Stimulated activated CD4-positive, alpha-beta T cell treated with anti-CD3 and anti-CD28 coated beads, Interleukin-1b, Interleukin-23, amount 100 ng/mL, for 4 hours (primary cell): ENCODE data around the gene YBEY.

ENCODE experiments used
- DNase-seq, 2 donors: peaks; one replicate each; pipeline ENCODE4 v3.0.0-alpha.2; 2020; ENCODE audit warnings: low read depth in 2 of 2

Gene YBEY

DNA sequence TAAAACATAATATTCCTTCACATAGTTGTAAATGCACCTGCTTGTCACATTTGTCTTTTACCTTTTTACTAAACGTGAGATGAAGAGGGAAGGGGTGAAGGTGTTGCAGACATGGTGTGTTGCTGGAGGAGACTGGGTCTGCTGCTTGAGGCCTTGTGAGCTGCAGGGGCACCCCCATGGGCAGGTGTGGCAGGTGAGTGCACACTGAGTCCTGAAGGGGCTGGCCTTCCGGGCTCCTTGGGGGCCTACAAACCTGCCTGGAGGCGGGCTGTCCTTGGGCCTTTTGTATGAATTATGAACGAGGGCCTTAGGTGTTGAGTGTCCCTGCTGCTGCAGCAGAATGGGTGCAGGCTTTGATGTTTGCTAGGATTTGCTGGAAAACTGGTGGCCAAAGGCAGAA, 41.6 kb downstream of the YBEY start:
- no peak for DNase-seq

- no peak for DNase-seq
These were observed 42.0 kb downstream of the YBEY start for GRCh38 chr21:46328151-46328550.

DNA sequence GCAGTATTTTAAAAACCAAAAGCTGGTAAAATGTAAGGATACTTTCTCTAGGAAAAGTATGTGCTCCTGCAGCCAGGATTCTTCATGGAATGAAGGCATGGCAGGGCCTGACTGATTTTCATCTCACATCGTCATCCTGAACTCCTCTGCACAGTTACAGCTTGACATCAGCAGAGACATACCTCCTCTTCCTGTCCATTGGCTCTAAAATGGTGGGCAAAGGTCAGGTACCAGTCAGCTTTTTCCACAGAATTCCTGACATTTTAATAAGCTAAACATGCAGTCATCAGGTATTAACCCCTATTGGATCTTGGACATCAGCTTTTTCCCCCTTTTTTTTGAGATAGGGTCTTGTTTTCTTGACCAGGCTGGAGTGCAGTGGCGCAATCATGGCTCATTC, 43.7 kb downstream of the YBEY start:
- no peak for DNase-seq

DNA sequence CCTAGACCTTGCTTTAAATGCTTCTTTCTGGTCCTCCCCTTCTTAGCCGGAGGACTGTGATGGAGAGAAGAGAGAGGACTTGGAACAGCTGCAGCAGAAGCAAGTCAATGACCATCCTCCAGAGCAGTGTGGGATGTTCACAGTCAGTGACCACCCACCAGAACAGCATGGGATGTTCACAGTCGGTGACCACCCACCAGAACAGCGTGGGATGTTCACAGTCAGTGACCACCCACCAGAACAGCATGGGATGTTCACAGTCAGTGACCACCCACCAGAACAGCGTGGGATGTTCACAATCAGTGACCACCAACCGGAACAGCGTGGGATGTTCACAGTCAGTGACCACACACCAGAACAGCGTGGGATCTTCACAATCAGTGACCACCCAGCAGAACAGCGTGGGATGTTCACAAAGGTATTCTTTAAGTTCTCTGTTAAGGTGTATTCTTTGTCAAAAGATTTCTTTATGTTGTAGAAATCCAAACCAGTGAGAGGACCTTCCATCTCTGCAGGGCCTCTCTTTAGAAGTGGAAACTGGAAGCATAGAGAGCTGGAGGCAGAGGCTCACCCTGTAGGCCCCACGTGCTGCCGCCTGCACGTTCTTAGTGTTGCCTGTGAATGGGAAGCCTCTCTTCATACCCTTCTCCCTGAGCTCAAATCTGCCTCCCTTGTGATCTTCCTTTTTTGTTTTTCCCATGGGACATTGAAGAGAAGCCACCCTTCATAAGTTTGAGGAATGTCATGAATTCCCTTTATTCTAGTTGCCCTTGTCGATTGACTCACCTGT, 48.4 kb downstream of the YBEY start:
- DNase-seq: no peak

DNA sequence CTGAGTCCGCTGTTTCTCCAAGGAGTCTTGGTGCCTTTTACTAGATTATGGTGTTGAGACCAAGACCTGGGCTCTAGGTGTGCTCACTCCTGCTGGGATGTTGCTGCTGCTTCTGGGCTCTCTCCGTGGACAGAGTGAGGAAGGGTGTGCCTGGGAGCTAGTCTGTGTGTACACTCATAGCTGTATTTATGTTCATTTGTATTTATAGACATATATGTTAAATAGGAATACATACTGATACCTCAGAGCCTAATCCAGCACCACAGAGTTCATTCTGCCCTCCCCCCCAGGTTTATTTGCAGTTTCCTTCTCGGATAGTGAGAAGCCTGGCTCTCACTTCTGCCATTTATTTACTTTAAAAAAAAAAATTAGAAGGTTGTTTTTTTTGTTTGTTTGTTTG, 50.5 kb downstream of the YBEY start:
- DNase-seq: no peak

GRCh38 chr21:46340998-46341397, 54.9 kb downstream of the YBEY start:
- no peak for DNase-seq

DNA sequence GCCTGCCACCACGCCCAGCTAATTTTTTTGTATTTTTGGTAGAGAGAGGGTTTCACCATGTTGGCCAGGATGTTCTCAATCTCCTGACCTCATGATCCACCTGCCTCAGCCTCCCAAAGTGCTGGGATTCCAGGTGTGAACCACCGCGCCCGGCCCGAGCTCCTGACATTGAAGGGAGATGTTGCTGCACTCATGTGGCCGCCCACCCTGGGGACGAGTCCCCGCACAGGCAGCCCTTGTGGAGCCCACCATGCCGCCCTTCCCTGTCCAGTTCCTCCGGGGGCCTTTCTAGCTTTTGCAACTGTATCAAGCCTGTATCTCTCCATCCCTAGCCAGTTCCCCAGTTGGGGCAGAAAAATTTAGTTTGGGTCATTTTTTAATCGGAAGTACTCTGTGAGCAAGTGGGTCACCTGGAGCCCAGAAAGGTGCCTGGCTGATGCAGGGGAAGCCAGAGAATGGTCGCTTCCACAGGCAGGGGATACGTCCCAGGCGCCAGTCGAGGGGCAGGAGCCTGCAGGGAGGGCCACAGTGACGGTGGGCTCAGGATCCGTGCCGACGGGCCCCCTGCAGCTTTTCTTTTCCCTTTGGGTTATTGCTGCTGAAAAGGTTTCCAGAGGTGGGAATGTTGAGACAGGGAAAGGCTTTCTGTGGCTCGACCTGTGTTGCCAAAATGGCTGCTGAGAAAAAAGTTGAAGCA, 58.2 kb downstream of the YBEY start:
- DNase-seq: no peak

GRCh38 chr21:46345861-46346260, 59.7 kb downstream of the YBEY start:
- no peak for DNase-seq

DNA sequence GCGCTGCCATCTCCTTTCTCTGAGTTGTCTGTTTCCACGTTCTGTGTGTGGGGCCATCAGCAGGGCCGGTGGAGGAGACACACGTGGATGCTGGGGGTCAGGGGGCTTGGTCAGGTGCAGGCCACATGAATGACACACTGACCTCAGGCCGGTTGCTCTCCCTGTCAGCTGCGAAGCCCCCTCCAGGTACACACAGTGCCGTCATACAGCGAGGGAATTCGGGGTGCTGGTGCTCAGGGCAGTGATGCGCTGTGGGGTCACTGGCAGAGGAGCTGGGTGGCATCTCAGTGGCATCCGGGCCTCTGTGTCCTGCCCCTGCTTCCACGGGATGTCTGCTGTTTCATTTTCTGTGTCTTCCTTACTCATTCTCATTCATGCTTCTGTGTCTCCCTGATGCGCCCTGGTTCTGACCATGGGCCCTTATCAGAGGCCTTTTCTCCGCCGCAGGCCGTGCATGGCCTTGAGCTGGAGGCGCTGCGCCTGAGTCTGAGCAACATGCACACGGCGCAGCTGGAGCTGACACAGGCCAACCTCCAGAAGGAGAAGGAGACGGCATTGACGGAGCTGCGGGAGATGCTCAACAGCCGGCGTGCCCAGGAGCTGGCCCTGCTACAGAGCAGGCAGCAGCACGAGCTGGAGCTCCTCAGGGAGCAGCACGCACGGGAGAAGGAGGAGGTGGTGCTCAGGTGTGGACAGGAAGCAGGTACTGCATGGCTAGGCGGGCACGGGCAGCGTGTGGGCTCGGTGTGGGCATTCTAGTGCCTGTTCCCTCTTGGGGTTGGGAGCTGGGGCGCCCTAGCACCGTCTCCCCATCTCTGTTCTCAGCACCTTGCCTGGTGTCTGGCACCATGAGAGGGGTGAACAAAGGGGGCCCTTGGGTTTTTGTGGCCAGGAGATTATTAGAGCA, 60.4 kb downstream of the YBEY start:
- no peak for DNase-seq

GRCh38 chr21:46347203-46347550, 61.0 kb downstream of the YBEY start:
- DNase-seq: no peak
